DMS53 treated with DMSO at 0.1 percent for 48 hours (cell line): ENCODE results near the gene OR5AL1.
"Not testable (repeated sequence)": the region's sequence is repeated elsewhere in the genome, so short reads cannot be mapped to it uniquely, and the experiment has no call there.

Experiments
- DNase-seq: peaks from one replicate; lab custom pipeline; 2025; ENCODE audit not compliant: unreplicated experiment; lab: John Stamatoyannopoulos, UW

Gene OR5AL1

DNA sequence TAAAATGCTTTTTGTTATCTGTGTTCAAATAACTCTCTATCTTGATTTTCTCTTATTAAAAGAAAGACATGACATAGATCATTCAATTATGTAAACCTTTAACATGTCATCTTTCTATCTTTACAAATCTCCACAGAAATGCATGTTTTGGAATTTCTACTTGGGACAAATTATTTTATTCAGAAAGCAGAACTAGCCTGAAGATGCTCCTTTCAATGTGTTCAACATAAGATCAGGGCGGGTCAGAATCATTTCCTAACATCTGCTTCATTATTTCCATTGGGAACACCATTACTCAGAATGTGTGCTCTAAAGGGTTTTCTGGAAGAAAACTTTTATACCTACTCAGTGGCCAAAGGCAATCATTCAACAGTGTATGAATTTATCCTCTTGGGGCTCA, at the start of gene OR5AL1:
OR5AL1 (plus strand) TSS at position 301 of the 400 bp plus-strand sequence.
- DNase-seq: no peak

DNA sequence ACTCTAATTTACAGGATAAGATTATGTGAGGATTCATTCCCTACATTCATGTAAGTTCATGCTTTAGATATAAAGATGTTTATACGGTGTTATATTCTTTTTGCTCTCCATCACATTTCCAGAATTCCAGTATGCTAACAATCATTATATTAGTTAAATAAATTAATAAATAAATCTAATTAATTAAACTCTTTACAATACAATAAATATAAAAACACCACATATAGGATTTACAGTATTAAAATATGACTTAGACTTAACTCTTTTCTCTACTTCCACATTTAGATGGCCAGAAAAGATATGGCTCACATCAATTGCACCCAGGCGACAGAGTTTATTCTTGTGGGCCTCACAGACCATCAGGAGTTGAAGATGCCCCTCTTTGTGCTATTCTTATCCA, 37.2 kb upstream of the OR5AL1 start, which contains the start of gene OR8U1:
OR8U1 (plus strand) TSS at position 301 of the 400 bp plus-strand sequence; CDS start at position 301, 0 bp downstream.
- DNase-seq: no peak

DNA sequence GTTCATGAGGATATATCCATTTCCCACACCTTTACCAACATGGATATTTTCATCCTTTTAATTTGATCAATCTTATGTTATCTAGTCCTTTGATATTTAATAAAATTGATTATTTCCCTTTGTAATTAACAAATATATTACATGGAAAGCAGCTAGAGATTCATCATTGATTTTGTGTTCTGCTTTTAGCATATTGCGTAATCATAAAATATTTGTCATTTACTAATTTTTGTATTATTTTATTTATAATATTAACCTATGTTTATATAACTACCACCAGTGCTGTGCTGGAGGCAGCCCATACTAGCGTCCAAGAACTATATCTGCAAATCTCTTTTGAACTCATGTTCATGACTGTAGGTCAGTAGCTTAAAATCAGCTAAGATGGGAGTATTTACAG, 32.4 kb upstream of the OR5AL1 start:
- DNase-seq: no peak

DNA sequence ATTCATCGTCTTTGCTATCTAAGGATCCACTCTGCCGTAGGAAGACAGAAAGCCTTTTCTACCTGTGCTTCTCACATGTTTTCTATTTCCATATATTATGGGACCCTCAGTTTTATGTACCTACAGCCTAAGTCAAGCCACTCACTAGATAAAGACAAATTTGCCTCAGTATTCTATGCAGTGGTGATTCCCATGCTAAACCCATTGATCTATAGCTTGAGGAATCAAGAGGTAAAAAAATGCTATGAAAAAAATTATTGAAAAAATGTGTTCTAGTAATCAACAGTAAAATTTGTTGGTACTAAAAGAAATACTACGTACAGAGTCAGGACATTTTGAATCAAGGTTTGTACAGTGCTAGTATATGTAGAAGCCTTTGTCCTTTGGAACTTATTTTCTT, 18.1 kb upstream of the OR5AL1 start:
- no peak for DNase-seq

DNA sequence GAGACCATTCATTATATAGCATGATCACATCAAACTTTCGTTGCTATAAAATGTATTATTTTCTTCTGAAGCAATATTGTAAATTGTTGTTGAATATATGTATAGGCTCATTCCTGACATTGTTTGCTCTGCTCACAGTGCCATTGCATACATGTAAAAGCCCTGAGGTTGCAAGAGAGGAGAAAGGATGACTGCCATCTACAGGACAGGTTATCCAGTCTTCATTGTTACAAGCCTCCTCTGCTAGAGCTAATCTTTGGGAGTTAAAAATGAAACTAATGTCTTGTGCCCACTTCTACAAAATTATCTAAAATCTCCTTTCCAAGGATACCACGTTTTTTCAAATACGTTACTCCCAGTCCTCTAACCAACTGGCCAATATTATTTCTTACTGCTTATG, 16.4 kb upstream of the OR5AL1 start:
- peak; percentile 10 for DNase-seq

DNA sequence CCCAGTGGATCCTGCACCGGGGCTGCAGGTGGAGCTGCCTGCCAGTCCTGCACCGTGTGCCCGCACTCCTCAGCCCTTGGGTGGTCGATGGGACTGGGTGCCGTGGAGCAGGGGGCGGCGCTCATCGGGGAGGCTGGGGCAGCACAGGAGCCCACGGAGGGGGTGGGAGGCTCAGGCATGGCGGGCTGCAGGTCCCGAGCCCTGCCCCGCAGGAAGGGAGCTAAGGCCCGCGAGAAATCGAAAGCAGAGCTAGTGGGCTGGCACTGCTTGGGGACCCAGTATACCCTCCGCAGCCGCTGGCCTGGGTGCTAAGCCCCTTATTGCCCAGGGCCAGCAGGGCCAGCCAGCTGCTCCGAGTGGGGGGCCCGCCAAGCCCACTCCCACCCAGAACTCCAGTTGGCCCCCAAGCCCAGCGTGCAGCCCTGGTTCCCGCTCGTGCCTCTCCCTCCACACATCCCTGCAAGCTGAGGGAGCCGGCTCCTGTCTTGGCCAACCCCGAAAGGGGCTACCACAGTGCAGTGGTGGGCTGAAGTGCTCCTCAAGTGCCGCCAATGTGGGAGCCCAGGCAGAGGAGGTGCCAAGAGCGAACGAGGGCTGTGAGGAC, 10.5 kb upstream of the OR5AL1 start:
- DNase-seq: not testable (repeated sequence)

DNA sequence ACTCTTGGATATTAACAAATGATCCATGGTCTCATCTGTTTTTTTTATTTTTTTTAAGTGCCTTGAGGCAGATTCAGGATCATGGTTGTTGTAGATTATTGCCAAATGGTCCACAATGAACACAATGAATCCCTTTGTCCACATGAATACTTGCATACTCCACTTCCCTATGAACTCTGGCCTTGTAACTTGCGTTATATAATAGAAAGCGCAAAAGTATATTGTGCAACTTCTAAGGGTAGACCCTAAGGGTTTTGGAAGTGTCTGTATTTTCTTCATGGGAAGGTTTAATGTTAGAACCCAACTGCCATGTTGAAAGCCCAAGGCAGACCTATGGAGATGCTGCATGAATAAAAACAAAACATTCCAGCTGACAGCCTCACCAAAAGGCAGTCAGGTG, 8.1 kb upstream of the OR5AL1 start:
- no peak for DNase-seq

DNA sequence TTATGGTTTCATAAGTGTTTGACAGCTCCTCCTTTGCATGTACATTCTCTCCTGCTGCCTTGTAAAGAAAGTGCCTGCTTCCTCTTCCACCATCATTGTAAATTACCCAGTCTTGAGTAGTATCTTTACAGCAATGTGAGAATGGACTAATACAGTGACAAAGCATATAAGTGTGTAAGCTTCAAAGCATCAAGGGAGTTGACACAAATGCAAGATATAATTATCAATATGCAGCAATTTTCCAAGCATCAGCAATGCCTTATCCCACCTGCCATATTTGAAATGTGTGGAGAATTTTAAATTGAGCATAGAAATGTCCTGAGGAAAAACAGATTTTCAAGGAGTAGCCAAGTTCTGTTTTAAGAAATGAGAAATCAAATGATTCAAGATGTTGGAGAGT, 1.7 kb upstream of the OR5AL1 start:
- DNase-seq: no peak

DNA sequence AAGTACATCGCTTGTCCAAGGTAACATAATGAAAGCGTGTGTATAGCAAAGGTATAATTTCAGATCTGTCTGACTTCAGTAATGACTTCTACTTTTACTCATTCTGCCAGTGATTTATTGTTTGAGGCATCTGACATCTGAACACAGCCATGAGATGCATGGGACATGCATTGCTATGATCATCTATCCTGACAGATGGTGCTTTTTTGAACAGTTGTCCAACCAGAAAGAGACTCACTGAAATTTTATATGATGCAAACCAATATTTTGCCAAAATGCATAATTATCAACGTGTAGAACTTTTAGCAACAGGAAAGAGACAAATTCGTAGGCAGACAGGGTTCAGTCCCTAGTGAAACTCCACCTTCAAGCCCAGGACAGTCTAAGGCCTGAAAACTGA, 41.0 kb downstream of the OR5AL1 start:
- DNase-seq: no peak

DNA sequence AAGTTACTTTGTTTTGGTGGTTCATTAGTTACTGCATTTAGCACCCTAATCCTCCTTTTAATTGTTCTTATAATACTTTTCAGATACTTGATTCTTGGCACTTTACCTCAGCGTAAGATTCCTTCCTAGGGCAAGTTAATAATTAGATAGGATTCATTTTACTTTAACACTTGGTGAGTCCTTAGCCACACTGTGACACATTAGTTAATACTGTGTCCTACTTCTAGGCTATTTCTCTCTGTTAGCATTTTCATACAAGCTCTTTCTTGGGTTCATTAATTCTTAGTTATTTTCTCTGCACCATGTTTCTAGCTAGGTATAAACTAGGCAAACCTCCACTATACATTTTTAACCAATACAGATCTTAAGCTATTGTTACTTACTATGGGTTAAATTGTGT, 44.6 kb downstream of the OR5AL1 start:
- no peak for DNase-seq
